Uterus (tissue), 4 donors: Measurements from ENCODE around the gene SELENOK. TPM values are rescaled to one million over a fixed set of nuclear protein-coding genes. Genes with fewer than 3 reads are reported as not detected.

ENCODE experiments used
- DNase-seq, 2 donors: peaks; one replicate each; pipeline ENCODE4 v3.0.0-alpha.2; 2019 to 2020
- H3K27ac ChIP-seq, 2 donors: fragments of 200-600 bp; sonication (generic); 1 replicate in 1 of 2; 2 replicates in 1 of 2; pipeline ENCODE4 v1.5.1; 2016 to 2018
- H3K27me3 ChIP-seq, 2 donors: fragments of 200-600 bp; sonication (generic); one replicate each; pipeline ENCODE4 v1.5.1; 2018 to 2019; ENCODE audit warnings: control low read depth in 1 of 2
- H3K36me3 ChIP-seq, 2 donors: fragments of 200-600 bp; sonication (generic); one replicate each; pipeline ENCODE4 v1.5.1; 2019; ENCODE audit warnings: control low read depth in 1 of 2
- H3K4me1 ChIP-seq, 2 donors: fragments of 200-600 bp; sonication (generic); one replicate each; pipeline ENCODE4 v1.5.1; 2018 to 2019; ENCODE audit warnings: control low read depth in 1 of 2
- H3K4me3 ChIP-seq, 2 donors: fragments of 200-600 bp; sonication (generic); 1 replicate in 1 of 2; 2 replicates in 1 of 2; pipeline ENCODE4 v1.5.1; 2018 to 2019; ENCODE audit warnings: mild to moderate bottlenecking in 1 of 2
- H3K9me3 ChIP-seq, 2 donors: fragments of 200-600 bp; sonication (generic); one replicate each; pipeline ENCODE4 v1.5.1; 2019; ENCODE audit warnings: control low read depth in 1 of 2
- POLR2A ChIP-seq, 2 donors: fragments of 450-650 bp; IDR thresholded peaks; one replicate each; pipeline ENCODE4 v1.6.1; 2016; ENCODE audit warnings: antibody characterized with exemption in 2 of 2, mild to moderate bottlenecking in 1 of 2, moderate library complexity in 1 of 2
- intact Hi-C: fragments of 100-400 bp; cut with DNase I; formaldehyde crosslinking; loops from one replicate; pipeline ENCODE4 v1.15.1; 2023; ENCODE audit warnings: low total_unique reads
- total RNA-seq, 4 donors: library from RNA; depleted of rRNA in 3 of 4; stranded (reverse); fragments of >200 nt in 3 of 4; gene quantifications; one replicate each; pipeline versions ENCODE4 v1.1.0 to v1.2.4, GENCODE V29; 2014 to 2023
- TF ChIP-seq, protein P1 (sequence below), 4 experiments: fragments of 200-600 bp in 2 of 4; fragments of 450-650 bp in 2 of 4; sonication (generic) in 2 of 4; IDR thresholded peaks; one replicate each; pipeline ENCODE4 v1.5.1; 2016 to 2019; ENCODE audit warnings: antibody characterized with exemption in 4 of 4, mild to moderate bottlenecking in 2 of 4, moderate library complexity in 1 of 4
- donor health status: DM: yes; HTN: yes; CAD: no.

SELENOK gene
- total RNA-seq, 4 donors from 2014 or later, result 15.3 to 132 (median 54.0) TPM

DNA sequence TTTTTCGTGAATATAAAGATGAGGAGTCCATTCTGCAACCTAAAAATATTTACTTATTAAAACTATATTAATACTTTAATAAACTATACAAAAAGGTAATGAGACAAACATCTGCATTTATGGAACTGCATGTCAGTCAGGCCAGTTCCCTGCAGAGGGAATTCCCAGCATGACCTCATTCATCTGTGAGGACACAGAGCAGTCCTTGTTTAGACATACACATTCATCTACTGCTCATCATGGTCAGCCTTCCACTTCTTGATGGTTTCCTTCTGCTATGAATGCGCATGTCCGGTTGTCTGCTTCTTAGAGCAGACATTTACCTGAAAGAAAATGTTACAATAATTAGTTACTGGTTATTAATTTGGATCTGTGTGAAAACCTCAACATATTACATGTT, 6.4 kb downstream of the SELENOK start:
- no peak overlapping the region for H3K27ac ChIP-seq
- DNase-seq, result no peak
- no peaks in the 10 kb centered on the region for H3K36me3 ChIP-seq
- H3K4me1 ChIP-seq, result peaks cover 7 to 10% of the 10 kb centered on the region in 2 donors
- intact Hi-C loops, result no loop called here
- no peaks in the 10 kb centered on the region for H3K27me3 ChIP-seq
- no peaks in the 10 kb centered on the region for H3K9me3 ChIP-seq
- no peak overlapping the region for H3K4me3 ChIP-seq
- TF ChIP-seq POLR2A (IDR thresholded peaks at IDR 0.05), result no peak
- TF ChIP-seq, protein P1, sequence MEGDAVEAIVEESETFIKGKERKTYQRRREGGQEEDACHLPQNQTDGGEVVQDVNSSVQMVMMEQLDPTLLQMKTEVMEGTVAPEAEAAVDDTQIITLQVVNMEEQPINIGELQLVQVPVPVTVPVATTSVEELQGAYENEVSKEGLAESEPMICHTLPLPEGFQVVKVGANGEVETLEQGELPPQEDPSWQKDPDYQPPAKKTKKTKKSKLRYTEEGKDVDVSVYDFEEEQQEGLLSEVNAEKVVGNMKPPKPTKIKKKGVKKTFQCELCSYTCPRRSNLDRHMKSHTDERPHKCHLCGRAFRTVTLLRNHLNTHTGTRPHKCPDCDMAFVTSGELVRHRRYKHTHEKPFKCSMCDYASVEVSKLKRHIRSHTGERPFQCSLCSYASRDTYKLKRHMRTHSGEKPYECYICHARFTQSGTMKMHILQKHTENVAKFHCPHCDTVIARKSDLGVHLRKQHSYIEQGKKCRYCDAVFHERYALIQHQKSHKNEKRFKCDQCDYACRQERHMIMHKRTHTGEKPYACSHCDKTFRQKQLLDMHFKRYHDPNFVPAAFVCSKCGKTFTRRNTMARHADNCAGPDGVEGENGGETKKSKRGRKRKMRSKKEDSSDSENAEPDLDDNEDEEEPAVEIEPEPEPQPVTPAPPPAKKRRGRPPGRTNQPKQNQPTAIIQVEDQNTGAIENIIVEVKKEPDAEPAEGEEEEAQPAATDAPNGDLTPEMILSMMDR (IDR thresholded peaks at IDR 0.05), result no peak

DNA sequence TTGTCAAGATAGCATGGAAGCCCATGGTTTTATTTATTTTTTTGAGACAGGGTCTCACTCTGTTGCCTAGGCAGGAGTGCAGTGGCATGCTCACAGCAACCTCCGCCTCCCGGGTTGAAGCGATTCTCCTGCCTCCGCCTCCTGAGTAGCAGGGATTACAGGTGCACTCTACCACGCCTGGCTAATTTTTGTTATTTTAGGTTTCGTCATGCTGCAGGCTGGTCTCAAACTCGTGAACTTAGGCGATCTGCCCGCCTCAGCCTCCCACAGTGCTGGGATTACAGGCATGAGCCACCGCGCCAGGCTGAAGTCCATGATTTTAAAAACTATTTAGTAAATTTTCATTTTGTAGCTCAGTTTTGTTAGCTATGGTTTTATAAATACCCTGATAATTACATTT, 7.0 kb downstream of the SELENOK start:
- TF ChIP-seq POLR2A (IDR thresholded peaks at IDR 0.05), result no peak
- TF ChIP-seq, protein P1 (IDR thresholded peaks at IDR 0.05), result no peak
- H3K9me3 ChIP-seq, result no peaks in the 10 kb centered on the region
- no peak overlapping the region for H3K27ac ChIP-seq
- peaks cover 7 to 9% of the 10 kb centered on the region in 2 donors for H3K4me1 ChIP-seq
- no peaks in the 10 kb centered on the region for H3K27me3 ChIP-seq
- intact Hi-C loops, result no loop called here
- H3K36me3 ChIP-seq, result no peaks in the 10 kb centered on the region
- no peak for DNase-seq
- no peak overlapping the region for H3K4me3 ChIP-seq

DNA sequence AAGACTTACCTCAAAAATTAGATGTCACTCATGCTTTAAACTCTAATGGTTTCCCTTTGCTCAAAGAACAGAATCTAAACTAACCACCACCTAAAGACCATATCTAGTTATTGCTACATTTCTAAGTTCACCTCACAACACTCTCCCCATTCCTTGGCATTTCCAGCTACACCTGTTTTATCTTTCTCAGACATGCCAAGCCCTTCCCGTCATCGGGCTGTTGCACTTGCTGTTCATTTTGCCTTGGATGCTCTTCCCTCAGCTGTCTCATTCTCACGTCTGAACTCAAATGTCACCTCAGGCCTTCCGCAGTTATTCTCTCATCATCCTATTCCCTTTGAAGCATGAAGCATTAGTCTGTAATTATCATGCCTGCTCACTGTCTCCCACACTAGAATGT, 8.7 kb downstream of the SELENOK start:
- DNase-seq, result no peak
- H3K36me3 ChIP-seq, result no peaks in the 10 kb centered on the region
- no peak overlapping the region for H3K4me3 ChIP-seq
- no peak overlapping the region for H3K27ac ChIP-seq
- intact Hi-C loops, result no loop called here
- no peaks in the 10 kb centered on the region for H3K27me3 ChIP-seq
- TF ChIP-seq, protein P1 (IDR thresholded peaks at IDR 0.05), result no peak
- no peak for TF ChIP-seq POLR2A (IDR thresholded peaks at IDR 0.05)
- no peaks in the 10 kb centered on the region for H3K9me3 ChIP-seq
- peaks cover 7 to 9% of the 10 kb centered on the region in 2 donors for H3K4me1 ChIP-seq

DNA sequence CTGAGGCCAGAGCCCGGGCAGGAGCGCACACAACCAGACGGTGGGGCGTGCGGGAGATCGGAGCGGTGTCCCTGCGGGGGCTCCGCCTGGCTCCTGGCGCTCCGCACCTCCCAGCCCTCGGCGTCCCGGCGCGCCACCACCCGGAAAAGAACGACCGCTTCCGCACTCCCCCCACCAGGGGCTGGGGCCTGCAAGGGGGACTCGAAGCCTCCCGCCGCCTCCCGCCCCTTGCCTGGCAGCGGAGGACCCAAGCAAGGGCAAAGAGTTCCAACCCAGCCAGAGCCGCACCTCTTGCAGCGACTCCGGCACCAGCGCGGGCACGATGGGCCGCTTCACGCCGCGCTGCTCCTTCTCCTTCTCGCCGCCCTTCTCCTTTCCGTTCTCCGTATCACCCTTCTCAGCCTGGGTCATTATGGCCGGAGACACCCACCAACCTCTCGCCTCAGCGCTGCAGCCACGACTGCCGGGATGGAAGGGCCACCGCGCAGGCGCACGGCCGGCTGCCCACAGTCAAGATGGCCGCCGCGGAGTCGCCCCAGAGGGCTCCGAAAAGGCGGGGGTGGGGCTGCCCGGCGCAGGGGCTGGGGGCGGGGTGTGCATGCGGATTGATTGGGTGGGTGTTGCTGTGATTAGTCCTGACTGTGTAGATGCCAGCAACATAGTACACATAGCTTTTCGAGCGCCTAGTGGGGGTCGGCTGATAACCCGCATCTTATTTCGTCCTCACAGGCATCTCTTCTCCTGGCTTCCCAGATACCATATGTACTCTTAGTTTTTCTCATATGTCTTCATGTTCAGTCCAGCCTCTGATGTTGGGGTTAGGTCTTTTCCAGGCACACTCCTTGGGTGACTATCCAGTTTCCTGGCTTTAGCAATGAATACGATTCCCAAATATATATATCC, 9.7 kb downstream of the SELENOK start, which contains the start of gene ACTR8:
Gene ACTR8, minus strand, starts transcription at position 462 of the 903 bp plus-strand sequence. Its CDS starts 51 bp downstream, at position 411.
- Histone ChIP-seq H3K4me3 (peak within 1 kb of the TSS; percentile 88 to 91), H3K27ac (peak within 1 kb of the TSS; percentile 84 to 85), H3K27me3 (no peaks in the 10 kb centered on the region), H3K4me1 (peaks cover 7 to 9% of the 10 kb centered on the region in 2 donors), H3K9me3 (no peaks in the 10 kb centered on the region), H3K36me3 (no peaks in the 10 kb centered on the region)
- TF ChIP-seq POLR2A (IDR thresholded peaks at IDR 0.05), result peak; percentile 39 to 64
- TF ChIP-seq, protein P1 (IDR thresholded peaks at IDR 0.05), result peak in 2 of 4 experiments; percentile 13 to 45
- intact Hi-C loops, result no loop called here
- peak; percentile 76 to 86 for DNase-seq
